B cell (primary cell): ENCODE data around the gene ATP6V1F. TPM values are rescaled to one million over a fixed set of nuclear protein-coding genes. Genes with fewer than 3 reads are reported as not detected.

Source experiments
- ATAC-seq: fragments of 200-7000 bp; cut with Tn5 transposase; one replicate; pipeline ENCODE4 v1.10.0; 2021; ENCODE audit warnings: low read depth, mild to moderate bottlenecking, moderate number of reproducible peaks, moderate library complexity
- CTCF ChIA-PET: fragments of 350-600 bp; sonication (Branson Sonifier 250); formaldehyde crosslinking; loops from one replicate; lab custom pipeline; 2021; ENCODE audit warnings: antibody characterized with exemption, inconsistent platforms; lab: Charles Lee
- POLR2A ChIA-PET: fragments of 350-600 bp; sonication (Branson Sonifier 250); formaldehyde crosslinking; loops from one replicate; lab custom pipeline; 2021; ENCODE audit warnings: antibody characterized with exemption; lab: Charles Lee
- DNase-seq: peaks from one replicate; pipeline ENCODE4 v3.0.0; 2013
- H2AFZ ChIP-seq: 2 replicates; pipeline ENCODE4 v1.6.1; 2012; ENCODE audit warnings: mild to moderate bottlenecking, low read depth, low read length; ENCODE audit not compliant: insufficient read depth, poor library complexity, severe bottlenecking
- H3K27ac ChIP-seq, 2 donors: 1 replicate in 1 of 2; 2 replicates in 1 of 2; pipeline ENCODE4 v1.5.1; 2012 to 2013; ENCODE audit warnings: low read length in 2 of 2, mild to moderate bottlenecking in 2 of 2, moderate library complexity in 1 of 2
- H3K27me3 ChIP-seq, 4 experiments: fragments of 200-600 bp in 1 of 4; sonication (generic) in 1 of 4; replicated peaks in 1 of 4; 1 replicate in 2 of 4; 2 replicates in 2 of 4; pipeline versions ENCODE4 v1.6.1 to v1.7.0; 2013 to 2016; ENCODE audit warnings: low read length in 3 of 4, mild to moderate bottlenecking in 2 of 4, mixed read lengths in 1 of 4, moderate library complexity in 1 of 4; ENCODE audit not compliant: insufficient read depth in 4 of 4, control insufficient read depth in 3 of 4; ENCODE audit errors: control extremely low read depth in 1 of 4
- H3K36me3 ChIP-seq, 2 experiments: replicated peaks in 1 of 2; 1 replicate in 1 of 2; 2 replicates in 1 of 2; pipeline versions ENCODE4 v1.6.1 to v1.7.1; 2013; ENCODE audit warnings: low read length in 1 of 2; ENCODE audit not compliant: insufficient read depth in 2 of 2, control insufficient read depth in 1 of 2; ENCODE audit errors: control extremely low read depth in 1 of 2, extremely low read depth in 1 of 2
- H3K4me1 ChIP-seq, 2 donors: fragments of 200-600 bp in 1 of 2; sonication (generic) in 1 of 2; 1 replicate in 1 of 2; 2 replicates in 1 of 2; pipeline versions ENCODE4 v1.5.1 to v1.6.1; 2013 to 2017; ENCODE audit warnings: low read length in 2 of 2; ENCODE audit not compliant: control insufficient read depth in 2 of 2, insufficient read depth in 2 of 2
- H3K4me2 ChIP-seq: replicated peaks from 2 replicates; pipeline ENCODE3; 2012; ENCODE audit warnings: mild to moderate bottlenecking, low read depth, low read length; ENCODE audit not compliant: poor library complexity, severe bottlenecking
- H3K4me3 ChIP-seq, 5 experiments: fragments of 200-600 bp in 1 of 5; sonication (generic) in 1 of 5; 1 replicate in 3 of 5; 2 replicates in 2 of 5; pipeline versions ENCODE4 v1.5.1 to v1.7.0; 2011 to 2016; ENCODE audit warnings: low read length in 4 of 5, mild to moderate bottlenecking in 4 of 5, low read depth in 2 of 5, control low read depth in 1 of 5, moderate library complexity in 1 of 5; ENCODE audit not compliant: insufficient read depth in 1 of 5; ENCODE audit errors: control extremely low read depth in 1 of 5, extremely low read depth in 1 of 5
- H3K79me2 ChIP-seq: fragments of 200-600 bp; sonication (generic); one replicate; pipeline ENCODE4 v1.6.0; 2016; ENCODE audit warnings: low read length; ENCODE audit not compliant: control insufficient read depth, insufficient read depth
- H3K9ac ChIP-seq: fragments of 200-600 bp; sonication (generic); 2 replicates; pipeline ENCODE4 v1.6.1; 2017; ENCODE audit warnings: mild to moderate bottlenecking, low read length, moderate library complexity
- H3K9me3 ChIP-seq, 3 donors: one replicate each; pipeline versions ENCODE4 v1.6.1 to v1.7.1; 2013; ENCODE audit warnings: low read length in 2 of 3; ENCODE audit not compliant: control insufficient read depth in 2 of 3, insufficient read depth in 1 of 3; ENCODE audit errors: control extremely low read depth in 1 of 3
- H4K20me1 ChIP-seq: 2 replicates; pipeline ENCODE4 v1.6.0; 2012; ENCODE audit warnings: mild to moderate bottlenecking, low read length; ENCODE audit not compliant: insufficient read depth, control insufficient read depth, poor library complexity, severe bottlenecking
- H3K27ac Mint-ChIP-seq: one replicate; pipeline ENCODE4 v1.8.0; 2021; ENCODE audit warnings: mixed read lengths
- H3K27me3 Mint-ChIP-seq: one replicate; pipeline ENCODE4 v1.8.0; 2021; ENCODE audit warnings: mixed read lengths
- H3K4me1 Mint-ChIP-seq: one replicate; pipeline ENCODE4 v1.8.0; 2021; ENCODE audit warnings: mixed read lengths
- H3K4me3 Mint-ChIP-seq: one replicate; pipeline ENCODE4 v1.8.0; 2021; ENCODE audit warnings: mixed read lengths
- H3K9me3 Mint-ChIP-seq: one replicate; pipeline ENCODE4 v1.8.0; 2022; ENCODE audit warnings: mixed read lengths; ENCODE audit not compliant: insufficient read depth
- EZH2 ChIP-seq: IDR thresholded peaks from 2 replicates; pipeline ENCODE4 v1.6.1; 2012; ENCODE audit warnings: borderline replicate concordance, low read depth, mild to moderate bottlenecking, moderate library complexity, low read length; ENCODE audit not compliant: insufficient read depth, poor library complexity, severe bottlenecking
- WGBS: methylation state at CpG from one replicate; pipeline ENCODE4 v1.1.5; 2013; ENCODE audit warnings: missing lambda C conversion rate; ENCODE audit not compliant: insufficient coverage; 5-methylcytosine and 5-hydroxymethylcytosine counted together
- intact Hi-C: fragments of 100-400 bp; cut with micrococcal nuclease; formaldehyde crosslinking; loops from one replicate; pipeline ENCODE4 v1.10.0; 2022
- polyA plus RNA-seq: library from polyadenylated mRNA; depleted of rRNA; stranded (reverse); fragments of >200 nt; gene quantifications from 2 replicates; pipeline ENCODE4 v1.2.3, GENCODE V29; 2012
- total RNA-seq, 2 donors: library from RNA; stranded (reverse); fragments of 120-200 nt in 1 of 2; gene quantifications; 1 replicate in 1 of 2; 2 replicates in 1 of 2; pipeline versions ENCODE4 v1.2.3 to v1.2.4, GENCODE V29; 2013 to 2022
- TF ChIP-seq, protein P1 (sequence below): fragments of 200-600 bp; IDR thresholded peaks from one replicate; pipeline ENCODE4 v1.8.0; 2022; ENCODE audit warnings: antibody characterized with exemption, mild to moderate bottlenecking

The ATP6V1F gene
- total and polyA plus RNA-seq, 2 donors (not counting 1 experiment from before 2014, with no cell fraction given), result 81.7 to 198 TPM

GRCh38 chr7:128867842-128868623 is 5.4 kb downstream of the ATP6V1F start:
- H3K27ac Mint-ChIP-seq, result no peak overlapping the region
- H3K4me2 ChIP-seq, result no peak overlapping the region
- ChIA-PET CTCF (interaction anchor here (1.1 kb wide), 1 partner anchor 16 kb away, joined by 7 read pairs; no protein-coding TSS in a partner anchor), POLR2A (interaction anchor here (0.5 kb wide), 1 partner anchor 49 kb away, joined by 5 read pairs; no protein-coding TSS in a partner anchor)
- H3K27ac ChIP-seq, result no peak overlapping the region
- H3K4me3 ChIP-seq, result no peak overlapping the region
- no peaks in the 10 kb centered on the region for H3K9me3 Mint-ChIP-seq
- WGBS, result 94% methylated on average over 7 of the region's 11 CpGs
- H4K20me1 ChIP-seq, result peaks cover 43% of the 10 kb centered on the region
- no peak for ATAC-seq
- no peak for TF ChIP-seq EZH2
- TF ChIP-seq, protein P1, sequence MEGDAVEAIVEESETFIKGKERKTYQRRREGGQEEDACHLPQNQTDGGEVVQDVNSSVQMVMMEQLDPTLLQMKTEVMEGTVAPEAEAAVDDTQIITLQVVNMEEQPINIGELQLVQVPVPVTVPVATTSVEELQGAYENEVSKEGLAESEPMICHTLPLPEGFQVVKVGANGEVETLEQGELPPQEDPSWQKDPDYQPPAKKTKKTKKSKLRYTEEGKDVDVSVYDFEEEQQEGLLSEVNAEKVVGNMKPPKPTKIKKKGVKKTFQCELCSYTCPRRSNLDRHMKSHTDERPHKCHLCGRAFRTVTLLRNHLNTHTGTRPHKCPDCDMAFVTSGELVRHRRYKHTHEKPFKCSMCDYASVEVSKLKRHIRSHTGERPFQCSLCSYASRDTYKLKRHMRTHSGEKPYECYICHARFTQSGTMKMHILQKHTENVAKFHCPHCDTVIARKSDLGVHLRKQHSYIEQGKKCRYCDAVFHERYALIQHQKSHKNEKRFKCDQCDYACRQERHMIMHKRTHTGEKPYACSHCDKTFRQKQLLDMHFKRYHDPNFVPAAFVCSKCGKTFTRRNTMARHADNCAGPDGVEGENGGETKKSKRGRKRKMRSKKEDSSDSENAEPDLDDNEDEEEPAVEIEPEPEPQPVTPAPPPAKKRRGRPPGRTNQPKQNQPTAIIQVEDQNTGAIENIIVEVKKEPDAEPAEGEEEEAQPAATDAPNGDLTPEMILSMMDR, result no peak
- H3K79me2 ChIP-seq, result peaks cover 34% of the 10 kb centered on the region
- no peaks in the 10 kb centered on the region for H3K9me3 ChIP-seq
- DNase-seq, result no peak
- no peak overlapping the region for H2AFZ ChIP-seq
- intact Hi-C loops, result no loop called here
- peaks cover 0 to 18% of the 10 kb centered on the region in 2 experiments for H3K36me3 ChIP-seq
- peaks cover 7% of the 10 kb centered on the region for H3K27me3 Mint-ChIP-seq
- H3K4me3 Mint-ChIP-seq, result peak overlapping the region; percentile 68
- no peak overlapping the region for H3K9ac ChIP-seq
- peaks cover 45% of the 10 kb centered on the region for H3K4me1 Mint-ChIP-seq
- H3K4me1 ChIP-seq, result peaks cover 22 to 28% of the 10 kb centered on the region in 2 donors
- peaks cover 0 to 14% (median 5%) of the 10 kb centered on the region in 4 experiments for H3K27me3 ChIP-seq

GRCh38 chr7:128868624-128869137 is 6.0 kb downstream of the ATP6V1F start:
- ChIA-PET POLR2A (no interaction called here), CTCF (interaction anchor here (1.4 kb wide), 1 partner anchor 27 kb away, joined by 4 read pairs; no protein-coding TSS in a partner anchor)
- Histone ChIP-seq H3K27ac (no peak overlapping the region), H2AFZ (peak overlapping the region; percentile 70), H3K9ac (peak overlapping the region; percentile 63), H3K4me1 (peaks cover 19 to 22% of the 10 kb centered on the region in 2 donors), H3K36me3 (peaks cover 0 to 18% of the 10 kb centered on the region in 2 experiments), H3K79me2 (peaks cover 27% of the 10 kb centered on the region), H4K20me1 (peaks cover 38% of the 10 kb centered on the region), H3K4me2 (peak overlapping the region; percentile 97), H3K27me3 (peaks cover 0 to 14% (median 5%) of the 10 kb centered on the region in 4 experiments), H3K9me3 (no peaks in the 10 kb centered on the region), H3K4me3 (peak overlapping the region in 3 of 5 experiments; percentile 51 to 53 (median 53))
- intact Hi-C loops, result no loop called here
- no peak for ATAC-seq
- no peak for TF ChIP-seq EZH2
- TF ChIP-seq, protein P1, result no peak
- no peaks in the 10 kb centered on the region for H3K9me3 Mint-ChIP-seq
- no peak for DNase-seq
- peak overlapping the region; percentile 68 for H3K4me3 Mint-ChIP-seq
- H3K27ac Mint-ChIP-seq, result no peak overlapping the region
- WGBS, result 63% methylated on average over 13 of the region's 13 CpGs
- H3K27me3 Mint-ChIP-seq, result peaks cover 7% of the 10 kb centered on the region
- H3K4me1 Mint-ChIP-seq, result peaks cover 40% of the 10 kb centered on the region
